Activated CD8-positive, alpha-beta memory T cell treated with anti-CD3 and anti-CD28 coated beads, Interleukin-2, amount 50 U/mL, for 4 hours (primary cell): Measurements from ENCODE around the gene ZNF432.
"Not testable (repeated sequence)": the region's sequence is repeated elsewhere in the genome, so short reads cannot be mapped to it uniquely, and the experiment has no call there.

Source experiments
- DNase-seq: peaks from one replicate; pipeline ENCODE4 v3.0.0-alpha.2; 2020

Gene ZNF432

GRCh38 chr19:52048555-52049501, at the start of gene ZNF432:
ZNF432 (minus strand) TSS chr19:52048838; CDS start chr19:52046868, 1,970 bp downstream.
- DNase-seq: peak; percentile 83

GRCh38 chr19:52096416-52096815, 47.8 kb upstream of the ZNF432 start:
- not testable (repeated sequence) for DNase-seq

GRCh38 chr19:52095172-52096014, 46.8 kb upstream of the ZNF432 start, which contains the start of gene ZNF841:
ZNF841 (minus strand) TSS chr19:52095765; CDS start chr19:52084801, 10,964 bp downstream.
- DNase-seq: peak; percentile 85

- DNase-seq: no peak
Measured at GRCh38 chr19:52094526-52095130, 46.0 kb upstream of the ZNF432 start.

- DNase-seq: no peak
Measured at GRCh38 chr19:52086481-52086880, 37.8 kb upstream of the ZNF432 start.

GRCh38 chr19:52070496-52070895, 21.9 kb upstream of the ZNF432 start:
- DNase-seq: no peak

GRCh38 chr19:52069653-52070052, 21.0 kb upstream of the ZNF432 start:
- no peak for DNase-seq

GRCh38 chr19:52066258-52066863, 17.7 kb upstream of the ZNF432 start:
- no peak for DNase-seq

- DNase-seq: no peak
Measured at GRCh38 chr19:52065399-52065798, 16.8 kb upstream of the ZNF432 start.

GRCh38 chr19:52056480-52056879, 7.8 kb upstream of the ZNF432 start:
- DNase-seq: not testable (repeated sequence)

GRCh38 chr19:52051736-52052135, 3.1 kb upstream of the ZNF432 start:
- DNase-seq: not testable (repeated sequence)

GRCh38 chr19:52039169-52039568, 9.5 kb downstream of the ZNF432 start:
- no peak for DNase-seq

GRCh38 chr19:52034051-52034728, 14.4 kb downstream of the ZNF432 start:
- no peak for DNase-seq

GRCh38 chr19:52028780-52029123, 19.9 kb downstream of the ZNF432 start:
- no peak for DNase-seq

GRCh38 chr19:52028027-52028779, 20.4 kb downstream of the ZNF432 start, which contains the start of gene ZNF614:
ZNF614 (minus strand) TSS chr19:52028379; CDS start chr19:52025745, 2,634 bp downstream.
- DNase-seq: peak; percentile 88

- DNase-seq: not testable (repeated sequence)
Measured at GRCh38 chr19:52026255-52026990, 22.2 kb downstream of the ZNF432 start.

- not testable (repeated sequence) for DNase-seq
Measured at GRCh38 chr19:52024478-52024877, 24.2 kb downstream of the ZNF432 start.

- DNase-seq: no peak
Measured at GRCh38 chr19:52022193-52022592, 26.4 kb downstream of the ZNF432 start.

GRCh38 chr19:52020506-52020905, 28.1 kb downstream of the ZNF432 start:
- no peak for DNase-seq

- no peak for DNase-seq
Measured at GRCh38 chr19:52010674-52011073, 38.0 kb downstream of the ZNF432 start.
